ENCODE data around the gene MANF.

- no peak for TF ChIP-seq POLR2A (IDR thresholded peaks at IDR 0.05)
- TF ChIP-seq POLR2AphosphoS5 (IDR thresholded peaks at IDR 0.05; ENCODE audit: insufficient read depth in 1 of 2, low read depth in 1 of 2) = no peak
Measured at GRCh38 chr3:51390246-51391074, 5.4 kb downstream of the MANF start.
